AG04450 (cell line): Measurements from ENCODE around the gene LGI4. TPM values are rescaled to one million over a fixed set of nuclear protein-coding genes. Genes with fewer than 3 reads are reported as not detected.

ENCODE experiments used
- CTCF ChIA-PET: fragments of 300-600, 350-600 bp; formaldehyde crosslinking; extraction: SDS; loops from one replicate; lab custom pipeline; 2022; ENCODE audit warnings: antibody characterized with exemption, inconsistent platforms; lab: Charles Lee
- POLR2A ChIA-PET: fragments of 350-600 bp; formaldehyde crosslinking; extraction: SDS; loops from one replicate; lab custom pipeline; 2021; ENCODE audit warnings: antibody characterized with exemption, inconsistent platforms; lab: Yijun Ruan, JAX
- DNase-seq: peaks from one replicate; pipeline ENCODE4 v3.0.0-alpha.2; 2011; ENCODE audit warnings: low read depth, low spot score
- H3K27ac ChIP-seq: one replicate; pipeline ENCODE4 v1.5.1; 2012; ENCODE audit warnings: low read depth, low read length, control low read depth
- H3K27me3 ChIP-seq: one replicate; pipeline ENCODE4 v1.6.0; 2012; ENCODE audit warnings: low read length; ENCODE audit not compliant: control insufficient read depth, insufficient read depth
- H3K4me3 ChIP-seq: 2 replicates; pipeline ENCODE4 v1.5.1; 2011; ENCODE audit warnings: mild to moderate bottlenecking, low read depth, low read length, control low read depth
- H3K9me3 ChIP-seq: 2 replicates; pipeline ENCODE4 v1.5.1; 2012; ENCODE audit warnings: low read length; ENCODE audit not compliant: control insufficient read depth, insufficient read depth
- polyA plus RNA-seq: library from polyadenylated mRNA; depleted of rRNA; stranded (reverse); fragments of >200 nt; gene quantifications from 2 replicates; pipeline ENCODE4 v1.2.3, GENCODE V29; 2011
- TF ChIP-seq, protein P1 (sequence below): IDR thresholded peaks from 2 replicates; pipeline ENCODE4 v1.5.1; 2011; ENCODE audit warnings: low read depth, low read length, control low read depth, inconsistent platforms

Gene LGI4
- polyA plus RNA-seq, 1 experiment, result 0.07 TPM

DNA sequence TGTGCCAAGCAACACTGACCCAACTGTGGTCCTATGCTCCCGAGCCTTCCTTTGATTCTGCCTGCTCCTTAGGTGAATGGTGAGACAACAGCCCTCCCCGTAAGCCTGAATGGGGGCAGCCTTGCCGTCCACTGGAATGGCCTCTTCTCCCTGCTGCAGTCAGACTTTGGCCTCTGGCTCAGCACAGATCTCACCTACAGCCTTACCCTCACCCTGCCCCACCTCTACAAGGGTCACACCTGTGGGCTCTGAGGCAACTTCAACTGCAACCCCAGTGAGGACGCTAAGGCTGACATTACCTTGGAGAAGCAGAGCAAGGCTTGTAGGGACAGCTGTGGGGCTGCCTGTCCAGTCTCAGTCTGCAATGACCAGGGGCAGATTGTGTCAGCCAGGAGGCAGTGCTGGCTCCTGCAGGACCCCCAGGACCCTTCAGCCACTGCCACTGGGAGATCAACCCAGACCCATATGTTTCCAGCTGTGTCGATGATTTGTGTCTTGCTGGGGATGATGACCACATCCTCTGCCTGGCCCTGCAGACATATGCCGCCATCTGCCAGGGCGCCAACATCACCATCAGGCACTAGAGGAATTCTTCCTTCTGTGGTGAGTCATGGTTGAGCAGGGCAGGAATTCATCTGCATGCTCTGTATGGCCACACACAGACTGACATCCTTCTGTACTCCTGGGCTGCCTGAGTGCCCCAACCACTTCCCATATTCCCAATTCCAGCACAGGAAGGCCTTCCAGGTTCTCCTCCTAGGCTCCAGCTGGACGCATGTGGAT, 46.5 kb downstream of the LGI4 start:
- ChIA-PET POLR2A (no interaction called here), CTCF (interaction anchor here (0.6 to 2.3 kb wide), 5 partner anchors 21 to 80 kb away, joined by 3 to 5 read pairs (median 3); partner anchors contain the start of genes FXYD5 and LGI4)
- no peaks in the 10 kb centered on the region for H3K27me3 ChIP-seq
- DNase-seq, result peak; percentile 63
- TF ChIP-seq, protein P1, sequence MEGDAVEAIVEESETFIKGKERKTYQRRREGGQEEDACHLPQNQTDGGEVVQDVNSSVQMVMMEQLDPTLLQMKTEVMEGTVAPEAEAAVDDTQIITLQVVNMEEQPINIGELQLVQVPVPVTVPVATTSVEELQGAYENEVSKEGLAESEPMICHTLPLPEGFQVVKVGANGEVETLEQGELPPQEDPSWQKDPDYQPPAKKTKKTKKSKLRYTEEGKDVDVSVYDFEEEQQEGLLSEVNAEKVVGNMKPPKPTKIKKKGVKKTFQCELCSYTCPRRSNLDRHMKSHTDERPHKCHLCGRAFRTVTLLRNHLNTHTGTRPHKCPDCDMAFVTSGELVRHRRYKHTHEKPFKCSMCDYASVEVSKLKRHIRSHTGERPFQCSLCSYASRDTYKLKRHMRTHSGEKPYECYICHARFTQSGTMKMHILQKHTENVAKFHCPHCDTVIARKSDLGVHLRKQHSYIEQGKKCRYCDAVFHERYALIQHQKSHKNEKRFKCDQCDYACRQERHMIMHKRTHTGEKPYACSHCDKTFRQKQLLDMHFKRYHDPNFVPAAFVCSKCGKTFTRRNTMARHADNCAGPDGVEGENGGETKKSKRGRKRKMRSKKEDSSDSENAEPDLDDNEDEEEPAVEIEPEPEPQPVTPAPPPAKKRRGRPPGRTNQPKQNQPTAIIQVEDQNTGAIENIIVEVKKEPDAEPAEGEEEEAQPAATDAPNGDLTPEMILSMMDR, result 0 out of 2 replicates have a peak, but pooled peaks have one; percentile 6
- H3K4me3 ChIP-seq, result no peak overlapping the region
- H3K27ac ChIP-seq, result peak overlapping the region; percentile 39
- H3K9me3 ChIP-seq, result peaks cover 4% of the 10 kb centered on the region; the same call in 1 of the 2 replicates

DNA sequence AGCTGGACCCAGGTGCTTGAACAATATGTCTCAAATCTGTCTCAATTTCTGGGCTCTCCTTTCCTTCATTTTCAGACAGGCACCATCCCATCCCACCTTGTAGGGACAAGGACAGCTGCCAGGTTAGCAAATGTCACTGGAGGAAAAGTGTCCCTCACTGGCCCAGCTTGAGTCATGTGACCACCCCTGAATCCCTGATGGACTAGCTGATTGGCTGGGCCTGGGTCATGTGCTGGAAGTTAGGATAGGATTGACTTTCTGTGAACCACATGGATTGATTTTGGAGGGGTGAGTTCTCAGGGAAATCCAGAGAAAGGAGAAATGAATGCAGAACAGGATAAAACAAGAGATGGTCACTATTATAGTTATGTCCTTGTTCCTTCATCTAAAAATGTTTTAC, 47.5 kb downstream of the LGI4 start:
- no peaks in the 10 kb centered on the region for H3K27me3 ChIP-seq
- ChIA-PET POLR2A (no interaction called here), CTCF (interaction anchor here (3.6 kb wide), 1 partner anchor 21 kb away, joined by 22 read pairs; no protein-coding TSS in a partner anchor)
- no peak overlapping the region for H3K27ac ChIP-seq
- no peak overlapping the region for H3K4me3 ChIP-seq
- TF ChIP-seq, protein P1, result no peak
- H3K9me3 ChIP-seq, result peaks cover 4% of the 10 kb centered on the region
- no peak for DNase-seq

DNA sequence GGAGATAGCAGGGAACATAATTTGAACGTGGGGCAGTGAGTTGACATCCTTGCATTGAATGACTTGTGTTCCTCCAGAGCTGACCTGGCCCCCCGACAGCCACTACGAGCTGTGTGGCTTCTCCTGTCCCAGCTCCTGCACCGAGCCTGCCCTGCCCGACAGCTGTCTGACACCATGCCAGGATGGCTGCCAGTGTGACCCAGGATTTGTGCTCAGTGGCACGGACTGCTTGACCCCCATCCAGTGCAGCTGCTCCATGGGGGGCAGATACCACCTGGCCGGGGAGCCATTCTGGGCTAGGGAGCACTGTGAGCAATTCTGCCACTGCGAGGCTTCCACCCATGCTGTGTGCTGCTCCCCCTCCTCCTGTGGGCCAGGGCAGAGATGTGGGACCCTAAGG, 48.4 kb downstream of the LGI4 start:
- Histone ChIP-seq H3K27me3 (no peaks in the 10 kb centered on the region), H3K27ac (no peak overlapping the region), H3K4me3 (no peak overlapping the region), H3K9me3 (peaks cover 4% of the 10 kb centered on the region)
- no peak for DNase-seq
- TF ChIP-seq, protein P1, result no peak
- POLR2A ChIA-PET, result no interaction called here
- CTCF ChIA-PET, result interaction anchor here (2.1 to 3.6 kb wide), 2 partner anchors 20 to 42 kb away, joined by 5 to 22 read pairs; no protein-coding TSS in a partner anchor

DNA sequence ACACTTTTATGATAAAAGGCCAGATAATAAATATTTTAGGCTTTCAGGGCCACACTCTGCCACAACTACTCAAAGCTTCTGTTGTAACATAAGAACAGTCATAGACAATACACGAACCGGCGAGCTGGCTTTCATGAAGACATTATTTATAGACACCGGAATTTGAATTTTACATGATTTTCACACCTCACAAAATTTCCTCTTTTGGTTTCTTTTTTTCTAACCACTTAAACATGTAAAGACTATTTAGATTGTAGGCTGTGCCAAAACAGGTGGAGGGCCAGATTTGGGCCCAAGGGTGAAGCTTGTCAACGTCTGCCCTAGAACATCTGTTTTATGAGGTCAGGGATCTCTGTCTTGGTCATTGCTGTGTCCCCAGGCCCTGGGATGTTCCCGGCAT, 48.9 kb downstream of the LGI4 start:
- DNase-seq, result no peak
- H3K27me3 ChIP-seq, result no peaks in the 10 kb centered on the region
- H3K27ac ChIP-seq, result no peak overlapping the region
- ChIA-PET CTCF (interaction anchor here (2.1 to 3.6 kb wide), 2 partner anchors 19 to 42 kb away, joined by 5 to 22 read pairs; no protein-coding TSS in a partner anchor), POLR2A (no interaction called here)
- no peak overlapping the region for H3K4me3 ChIP-seq
- H3K9me3 ChIP-seq, result peaks cover 4% of the 10 kb centered on the region
- TF ChIP-seq, protein P1, result no peak

DNA sequence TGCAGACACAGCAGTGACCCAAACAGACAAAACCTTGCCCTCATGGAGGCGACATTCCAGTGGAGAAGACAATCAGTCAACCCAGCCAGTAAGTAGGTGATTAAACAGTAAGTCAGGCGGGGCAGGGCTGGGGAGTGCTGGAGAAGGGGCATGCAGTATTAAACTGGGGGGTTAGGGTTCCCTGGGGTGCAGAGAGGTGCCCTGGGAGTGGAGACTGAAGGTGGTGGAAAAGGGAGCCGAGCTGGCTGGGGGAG, 50.4 kb downstream of the LGI4 start:
- Histone ChIP-seq H3K27ac (no peak overlapping the region), H3K4me3 (no peak overlapping the region), H3K9me3 (peaks cover 4% of the 10 kb centered on the region), H3K27me3 (no peaks in the 10 kb centered on the region)
- CTCF ChIA-PET, result interaction anchor here (0.7 to 3.6 kb wide), 2 partner anchors 18 to 411 kb away, joined by 4 to 22 read pairs; no protein-coding TSS in a partner anchor
- no peak for DNase-seq
- TF ChIP-seq, protein P1, result no peak
- POLR2A ChIA-PET, result no interaction called here
